Measurements from ENCODE around the gene GMIP.
A peak's percentile ranks its signal among the peaks of the same experiment; 100 is the strongest.

Gene GMIP

DNA sequence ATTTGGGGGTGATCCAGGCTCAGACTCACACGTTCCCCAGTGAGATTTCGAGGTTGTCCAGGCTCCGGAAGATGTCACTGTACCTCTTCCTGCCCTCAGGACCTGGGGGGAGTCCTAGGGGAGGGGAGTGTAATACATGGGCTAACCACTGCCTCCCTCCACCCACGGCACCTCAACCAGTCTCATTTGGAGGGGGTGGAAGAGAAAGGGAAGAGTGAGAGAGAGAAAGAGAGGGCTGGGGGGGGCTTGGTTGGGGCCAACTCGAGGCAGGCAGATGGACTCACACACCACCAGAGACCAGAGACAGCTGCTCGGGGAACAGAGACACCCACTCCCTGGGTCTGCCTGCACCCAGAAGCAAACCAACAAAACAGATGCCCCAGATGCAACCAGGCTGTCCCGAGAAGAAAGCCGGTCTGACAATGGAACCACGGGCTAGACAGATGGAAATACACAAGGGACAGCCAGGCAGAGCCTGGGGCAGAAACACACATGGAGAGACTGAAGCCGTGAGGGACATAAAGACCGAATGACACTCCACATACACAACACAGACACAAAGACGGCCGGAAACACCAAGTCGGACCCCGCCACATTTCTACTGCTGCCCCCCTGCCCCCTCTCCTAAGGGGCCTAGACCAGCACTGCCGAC is 825 bp downstream of the GMIP start:
- Histone ChIP-seq H3K4me3 (ENCODE audit: severe bottlenecking) (peak overlapping the region; percentile 59), H3K36me3 (ENCODE audit: low read depth) (peaks cover 14% of the 10 kb centered on the region)
- no peak for DNase-seq (ENCODE audit: low spot score)

DNA sequence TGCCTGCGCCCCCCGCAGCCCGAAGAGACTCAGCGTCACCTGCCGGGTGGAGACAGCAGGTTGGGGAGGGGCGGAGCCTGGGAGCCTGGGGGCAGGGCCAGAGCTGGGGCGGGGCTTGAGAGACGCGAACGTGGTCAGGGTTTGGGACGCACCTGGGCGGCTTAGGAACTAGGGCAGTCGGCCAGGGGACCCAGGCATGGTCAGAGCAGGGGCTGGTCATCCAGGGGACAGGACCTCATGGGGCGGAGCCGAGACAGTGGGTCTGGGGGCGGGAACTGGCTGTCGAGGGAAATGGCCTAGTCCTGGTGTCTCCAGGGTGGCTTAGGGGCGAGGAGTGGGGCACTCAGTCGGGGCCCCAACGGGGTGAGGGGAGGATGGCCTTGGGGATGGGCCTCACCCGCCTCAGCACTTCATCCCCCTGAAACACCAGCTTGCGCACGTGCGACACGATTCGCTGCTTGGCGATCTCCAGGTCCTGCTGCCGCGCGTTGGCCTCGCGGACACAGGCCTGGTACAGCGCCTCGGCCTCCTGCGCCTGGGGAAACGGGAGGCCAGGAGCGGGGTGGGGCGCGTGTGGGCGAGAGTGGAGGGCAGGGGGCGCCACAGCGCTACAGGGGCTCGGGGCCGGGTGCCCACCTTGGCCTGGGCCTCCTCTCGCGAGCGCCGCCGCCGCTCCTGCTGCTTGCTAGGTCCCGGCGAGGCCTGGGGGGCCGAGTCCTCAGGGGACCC is 5.8 kb downstream of the GMIP start:
- no peaks in the 10 kb centered on the region for H3K9me3 ChIP-seq (ENCODE audit: severe bottlenecking)
- no peak for ATAC-seq (ENCODE audit: low read depth)
- no peaks in the 10 kb centered on the region for H3K4me1 ChIP-seq (ENCODE audit: insufficient read depth, poor library complexity, severe bottlenecking)
- TF ChIP-seq, protein P1, sequence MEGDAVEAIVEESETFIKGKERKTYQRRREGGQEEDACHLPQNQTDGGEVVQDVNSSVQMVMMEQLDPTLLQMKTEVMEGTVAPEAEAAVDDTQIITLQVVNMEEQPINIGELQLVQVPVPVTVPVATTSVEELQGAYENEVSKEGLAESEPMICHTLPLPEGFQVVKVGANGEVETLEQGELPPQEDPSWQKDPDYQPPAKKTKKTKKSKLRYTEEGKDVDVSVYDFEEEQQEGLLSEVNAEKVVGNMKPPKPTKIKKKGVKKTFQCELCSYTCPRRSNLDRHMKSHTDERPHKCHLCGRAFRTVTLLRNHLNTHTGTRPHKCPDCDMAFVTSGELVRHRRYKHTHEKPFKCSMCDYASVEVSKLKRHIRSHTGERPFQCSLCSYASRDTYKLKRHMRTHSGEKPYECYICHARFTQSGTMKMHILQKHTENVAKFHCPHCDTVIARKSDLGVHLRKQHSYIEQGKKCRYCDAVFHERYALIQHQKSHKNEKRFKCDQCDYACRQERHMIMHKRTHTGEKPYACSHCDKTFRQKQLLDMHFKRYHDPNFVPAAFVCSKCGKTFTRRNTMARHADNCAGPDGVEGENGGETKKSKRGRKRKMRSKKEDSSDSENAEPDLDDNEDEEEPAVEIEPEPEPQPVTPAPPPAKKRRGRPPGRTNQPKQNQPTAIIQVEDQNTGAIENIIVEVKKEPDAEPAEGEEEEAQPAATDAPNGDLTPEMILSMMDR (IDR thresholded peaks at IDR 0.05; ENCODE audit: poor library complexity, severe bottlenecking), result no peak
- no peak overlapping the region for H3K4me3 ChIP-seq (ENCODE audit: severe bottlenecking)
- DNase-seq (ENCODE audit: low spot score), result no peak
- H3K27ac ChIP-seq (ENCODE audit: poor library complexity, severe bottlenecking), result no peak overlapping the region
- H3K27me3 ChIP-seq (ENCODE audit: insufficient read depth, poor library complexity, severe bottlenecking), result no peaks in the 10 kb centered on the region
- H3K36me3 ChIP-seq (ENCODE audit: low read depth), result peaks cover 9% of the 10 kb centered on the region

More for the DNA sequence above, 825 bp downstream of the GMIP start:
- Histone ChIP-seq H3K9me3 (ENCODE audit: severe bottlenecking) (no peaks in the 10 kb centered on the region), H3K4me1 (ENCODE audit: insufficient read depth, poor library complexity, severe bottlenecking) (no peaks in the 10 kb centered on the region), H3K27ac (ENCODE audit: poor library complexity, severe bottlenecking) (peak overlapping the region; percentile 43), H3K27me3 (ENCODE audit: insufficient read depth, poor library complexity, severe bottlenecking) (no peaks in the 10 kb centered on the region)
- TF ChIP-seq, protein P1 (IDR thresholded peaks at IDR 0.05; ENCODE audit: poor library complexity, severe bottlenecking), result no peak
- ATAC-seq (ENCODE audit: low read depth), result peak; percentile 7

DNA sequence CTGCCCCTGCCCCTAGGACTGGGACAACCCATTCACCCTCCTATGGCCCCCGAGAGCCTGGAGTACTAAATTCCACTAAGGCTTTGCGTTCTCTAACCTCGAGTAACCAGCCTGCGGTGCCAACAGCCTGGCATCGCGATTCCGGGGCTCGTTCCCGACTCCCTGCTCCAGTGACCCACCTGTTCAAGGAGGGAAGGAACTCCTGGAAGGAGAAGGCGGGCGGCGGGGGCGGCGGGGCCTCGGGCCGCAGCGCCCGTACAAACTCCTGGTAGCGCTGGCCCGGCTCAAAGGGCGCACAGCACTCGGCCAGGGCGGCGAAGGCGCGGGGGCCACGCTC is 6.3 kb downstream of the GMIP start:
- TF ChIP-seq, protein P1 (IDR thresholded peaks at IDR 0.05; ENCODE audit: poor library complexity, severe bottlenecking), result no peak
- H3K36me3 ChIP-seq (ENCODE audit: low read depth), result peaks cover 9% of the 10 kb centered on the region
- H3K27me3 ChIP-seq (ENCODE audit: insufficient read depth, poor library complexity, severe bottlenecking), result no peaks in the 10 kb centered on the region
- no peak for ATAC-seq (ENCODE audit: low read depth)
- no peak for DNase-seq (ENCODE audit: low spot score)
- H3K4me1 ChIP-seq (ENCODE audit: insufficient read depth, poor library complexity, severe bottlenecking), result no peaks in the 10 kb centered on the region
- no peak overlapping the region for H3K27ac ChIP-seq (ENCODE audit: poor library complexity, severe bottlenecking)
- no peak overlapping the region for H3K4me3 ChIP-seq (ENCODE audit: severe bottlenecking)
- H3K9me3 ChIP-seq (ENCODE audit: severe bottlenecking), result no peaks in the 10 kb centered on the region

DNA sequence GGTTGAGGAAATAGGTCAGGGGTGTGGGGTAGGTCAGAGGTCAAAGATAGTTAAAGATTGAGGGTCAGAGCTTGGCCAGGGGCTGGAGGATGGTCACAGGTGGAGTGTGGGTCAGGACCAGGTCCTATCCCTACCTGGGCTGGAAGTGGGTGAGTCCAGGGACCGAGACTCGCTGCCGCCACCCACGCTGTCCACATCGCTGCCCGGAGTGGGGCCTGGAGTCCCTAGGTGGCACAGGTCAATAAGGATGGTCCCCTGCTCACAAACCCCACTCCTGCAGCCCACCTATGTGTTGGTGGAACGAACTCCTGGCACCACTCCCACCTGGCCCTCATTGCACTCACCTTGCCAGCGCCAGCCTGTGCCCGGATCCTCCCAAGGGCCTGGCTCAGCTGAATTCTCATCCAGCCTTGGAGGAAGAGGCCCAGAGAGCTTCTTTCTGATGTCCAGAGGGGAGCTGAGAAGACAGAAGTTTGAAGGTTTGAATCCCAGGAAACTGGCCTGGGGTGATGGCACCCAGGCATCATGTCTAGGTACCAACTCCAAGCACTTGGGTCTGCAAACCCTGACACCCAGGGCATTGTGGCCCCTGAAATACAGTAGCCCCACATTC is 6.8 kb downstream of the GMIP start:
- Histone ChIP-seq H3K9me3 (ENCODE audit: severe bottlenecking) (no peaks in the 10 kb centered on the region), H3K36me3 (ENCODE audit: low read depth) (peaks cover 9% of the 10 kb centered on the region), H3K27ac (ENCODE audit: poor library complexity, severe bottlenecking) (no peak overlapping the region), H3K4me3 (ENCODE audit: severe bottlenecking) (no peak overlapping the region), H3K4me1 (ENCODE audit: insufficient read depth, poor library complexity, severe bottlenecking) (no peaks in the 10 kb centered on the region), H3K27me3 (ENCODE audit: insufficient read depth, poor library complexity, severe bottlenecking) (no peaks in the 10 kb centered on the region)
- no peak; the same call in 2 of the 3 replicates for ATAC-seq (ENCODE audit: low read depth)
- DNase-seq (ENCODE audit: low spot score), result no peak
- TF ChIP-seq, protein P1 (IDR thresholded peaks at IDR 0.05; ENCODE audit: poor library complexity, severe bottlenecking), result no peak
